Mucosa of gallbladder (tissue), 1 donor: ENCODE measurements around the gene PM20D1. TPM values are rescaled to one million over a fixed set of nuclear protein-coding genes. Genes with fewer than 3 reads are reported as not detected.
"Not testable (repeated sequence)": the region's sequence is repeated elsewhere in the genome, so short reads cannot be mapped to it uniquely, and the experiment has no call there.

Source experiments
- DNase-seq: peaks from one replicate; pipeline ENCODE4 v3.0.0-alpha.2; 2020; ENCODE audit warnings: low spot score
- total RNA-seq: library from RNA; stranded (reverse); gene quantifications from one replicate; pipeline ENCODE4 v1.2.1, GENCODE V29; 2021
- donor health status: DM: no; HTN: no; CAD: no.

PM20D1 gene, protein sequence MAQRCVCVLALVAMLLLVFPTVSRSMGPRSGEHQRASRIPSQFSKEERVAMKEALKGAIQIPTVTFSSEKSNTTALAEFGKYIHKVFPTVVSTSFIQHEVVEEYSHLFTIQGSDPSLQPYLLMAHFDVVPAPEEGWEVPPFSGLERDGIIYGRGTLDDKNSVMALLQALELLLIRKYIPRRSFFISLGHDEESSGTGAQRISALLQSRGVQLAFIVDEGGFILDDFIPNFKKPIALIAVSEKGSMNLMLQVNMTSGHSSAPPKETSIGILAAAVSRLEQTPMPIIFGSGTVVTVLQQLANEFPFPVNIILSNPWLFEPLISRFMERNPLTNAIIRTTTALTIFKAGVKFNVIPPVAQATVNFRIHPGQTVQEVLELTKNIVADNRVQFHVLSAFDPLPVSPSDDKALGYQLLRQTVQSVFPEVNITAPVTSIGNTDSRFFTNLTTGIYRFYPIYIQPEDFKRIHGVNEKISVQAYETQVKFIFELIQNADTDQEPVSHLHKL
- 0.26 TPM for total RNA-seq

DNA sequence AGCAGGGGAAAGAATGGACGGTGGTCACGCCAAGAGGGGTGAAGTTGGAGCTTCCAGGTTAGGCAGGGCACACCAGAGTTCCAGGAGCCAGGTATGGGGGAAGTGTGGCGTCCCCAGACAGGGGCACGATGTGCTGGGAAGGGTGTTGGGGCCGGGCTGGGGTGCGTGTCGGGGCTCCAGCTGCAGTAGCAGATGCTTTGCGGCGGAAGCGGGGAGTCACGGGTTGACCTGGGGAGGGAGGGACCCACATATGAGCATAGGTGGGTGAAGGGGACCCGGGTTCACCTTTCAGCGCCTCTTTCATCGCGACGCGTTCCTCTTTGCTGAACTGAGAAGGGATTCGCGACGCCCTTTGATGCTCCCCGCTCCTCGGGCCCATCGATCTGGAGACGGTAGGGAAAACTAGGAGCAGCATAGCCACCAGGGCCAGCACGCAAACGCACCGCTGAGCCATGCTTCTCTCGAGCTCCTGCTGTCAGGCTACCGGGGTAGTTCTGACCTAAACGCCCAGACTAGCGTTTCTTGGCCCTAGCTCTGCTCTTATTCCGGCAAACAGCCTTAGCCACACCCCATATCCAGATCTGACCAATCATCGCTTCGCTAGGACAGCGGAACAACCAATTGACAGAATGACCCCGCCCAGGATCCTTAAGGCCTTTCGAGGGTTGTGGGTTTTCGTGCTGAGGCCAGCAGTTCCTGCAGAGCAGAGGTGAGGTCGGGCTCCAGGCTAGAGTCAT lies at the start of gene PM20D1:
PM20D1 (minus strand) TSS at position 514 of the 737 bp plus-strand sequence; CDS start at position 454, 60 bp downstream.
- peak; percentile 75 for DNase-seq

DNA sequence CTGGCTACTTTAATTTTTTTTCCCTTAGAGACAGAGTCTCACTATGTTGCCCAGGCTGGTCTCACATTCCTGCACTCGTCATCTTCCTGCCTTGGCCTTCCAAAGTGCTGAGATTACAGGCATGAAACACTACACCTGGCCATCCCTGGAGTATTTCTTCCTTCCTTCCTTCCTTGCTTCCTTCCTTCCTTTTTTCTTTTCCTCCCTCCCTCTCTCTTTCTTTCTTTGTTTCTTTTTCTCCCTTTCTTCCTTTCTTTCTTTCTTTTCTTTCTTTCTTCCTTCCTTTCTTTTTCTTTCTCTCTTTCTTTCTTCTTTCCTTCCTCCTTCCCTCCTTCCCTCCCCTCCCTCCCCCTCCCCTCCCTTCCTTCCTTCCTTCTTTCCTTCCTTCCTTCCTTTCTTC lies 46.4 kb upstream of the PM20D1 start:
- no peak for DNase-seq

DNA sequence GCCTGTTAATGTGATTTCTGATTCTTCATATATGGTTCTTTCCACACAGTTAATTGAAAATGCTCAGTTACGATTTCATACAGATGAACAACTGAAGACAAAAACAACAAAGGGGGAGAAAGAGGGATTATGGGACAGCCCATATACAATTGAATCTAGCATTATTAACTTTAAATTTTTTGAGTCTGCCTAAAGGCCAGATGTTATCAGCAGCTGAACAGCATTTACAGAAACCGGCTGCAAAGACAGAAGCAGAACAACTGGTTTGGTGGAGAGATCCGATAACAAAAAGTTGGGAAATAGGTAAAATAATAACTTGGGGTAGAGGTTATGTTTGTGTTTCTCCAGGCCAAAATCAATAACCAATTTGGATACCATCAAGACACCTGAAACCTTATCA lies 44.2 kb upstream of the PM20D1 start:
- not testable (repeated sequence) for DNase-seq

DNA sequence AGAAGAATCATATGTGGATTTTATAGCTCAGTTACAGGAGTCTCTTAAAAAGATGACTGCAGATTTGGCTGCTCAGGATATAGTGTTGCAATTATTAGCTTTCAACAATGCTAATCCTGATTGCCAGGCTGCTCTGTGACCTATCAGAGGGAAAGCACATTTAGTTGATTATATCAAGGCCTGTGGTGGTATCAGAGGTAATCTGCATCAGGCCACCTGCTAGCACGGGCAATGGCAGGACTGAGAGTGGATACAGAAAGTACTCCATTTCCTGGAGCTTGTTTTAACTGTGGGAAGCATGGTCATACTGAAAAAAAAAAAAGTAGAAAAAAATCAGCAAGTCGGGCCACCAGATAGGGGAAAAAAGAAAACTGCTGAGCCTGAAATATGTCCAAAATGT lies 42.2 kb upstream of the PM20D1 start:
- DNase-seq, result not testable (repeated sequence)

DNA sequence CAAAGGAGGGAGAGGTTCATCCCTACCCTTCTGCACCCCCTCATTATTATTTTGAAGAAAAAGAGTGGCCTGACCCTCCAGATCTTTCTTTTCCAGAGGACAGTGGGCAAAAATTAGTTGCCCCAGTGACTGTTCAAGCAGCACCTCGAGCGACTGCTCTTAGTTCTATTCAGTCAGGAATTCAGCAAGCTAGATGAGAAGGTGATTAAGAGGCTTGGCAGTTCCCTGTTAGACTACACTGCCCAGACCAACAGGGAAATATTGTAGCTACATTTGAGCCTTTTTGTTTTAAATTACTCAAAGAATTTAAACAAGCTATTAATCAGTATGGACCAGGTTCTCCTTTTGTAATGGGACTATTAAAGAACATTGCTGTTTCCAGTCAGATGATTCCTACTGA lies 41.5 kb upstream of the PM20D1 start:
- DNase-seq, result not testable (repeated sequence)

DNA sequence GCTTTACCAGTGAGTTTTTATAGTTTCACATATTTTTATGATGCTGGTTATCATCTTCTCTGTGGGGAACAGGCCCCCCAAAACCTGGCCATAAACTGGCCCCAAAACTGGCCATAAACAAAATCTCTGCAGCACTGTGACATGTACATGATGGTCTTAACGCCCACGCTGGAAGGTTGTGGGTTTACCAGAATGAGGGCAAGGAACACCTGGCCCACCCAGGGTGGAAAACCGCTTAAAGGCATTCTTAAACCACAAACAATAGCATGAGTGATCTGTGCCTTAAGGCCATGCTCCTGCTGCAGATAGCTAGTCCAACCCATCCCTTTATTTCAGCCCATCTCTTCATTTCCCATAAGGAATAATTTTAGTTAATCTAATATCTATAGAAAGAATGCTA lies 40.7 kb upstream of the PM20D1 start:
- DNase-seq, result not testable (repeated sequence)

DNA sequence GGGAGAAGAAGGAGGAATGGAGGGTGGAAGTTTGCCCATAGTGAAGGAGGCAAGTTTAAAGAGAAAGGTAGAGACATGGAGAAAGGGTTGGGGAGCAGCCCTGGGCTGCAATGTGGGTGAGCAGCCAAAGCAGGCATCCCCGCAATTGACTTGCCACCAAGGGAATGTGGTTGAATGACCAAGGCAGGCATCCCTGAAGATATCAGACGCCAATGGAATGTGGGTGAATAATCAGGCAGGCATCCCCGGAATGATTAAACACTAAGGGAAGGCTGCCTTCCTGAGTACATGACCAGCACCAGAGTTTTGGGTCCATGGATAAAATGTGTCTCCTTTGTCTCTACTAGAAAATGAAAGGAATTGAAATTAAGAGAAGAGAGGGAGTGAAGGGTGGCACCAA lies 39.8 kb upstream of the PM20D1 start:
- DNase-seq, result not testable (repeated sequence)

DNA sequence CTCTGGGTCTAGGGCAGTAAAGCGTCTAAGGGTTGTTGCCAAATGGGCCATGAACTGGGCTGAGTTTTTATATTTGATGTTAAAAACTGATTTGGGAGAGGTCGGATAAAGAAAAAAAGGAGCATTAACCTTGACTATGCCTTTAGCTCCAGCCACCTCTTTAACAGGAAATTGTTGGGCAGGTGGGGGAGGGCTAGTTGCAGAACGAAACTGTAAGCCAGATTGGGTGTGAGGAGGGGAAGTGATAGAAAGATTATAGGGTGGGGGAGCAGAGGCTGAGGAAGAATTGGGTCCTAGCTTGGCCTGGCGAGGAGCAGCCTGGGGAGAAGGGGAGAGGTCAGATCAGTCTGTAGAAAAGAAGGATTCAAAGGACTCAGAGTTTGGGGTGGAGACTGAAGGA lies 39.1 kb upstream of the PM20D1 start:
- not testable (repeated sequence) for DNase-seq

DNA sequence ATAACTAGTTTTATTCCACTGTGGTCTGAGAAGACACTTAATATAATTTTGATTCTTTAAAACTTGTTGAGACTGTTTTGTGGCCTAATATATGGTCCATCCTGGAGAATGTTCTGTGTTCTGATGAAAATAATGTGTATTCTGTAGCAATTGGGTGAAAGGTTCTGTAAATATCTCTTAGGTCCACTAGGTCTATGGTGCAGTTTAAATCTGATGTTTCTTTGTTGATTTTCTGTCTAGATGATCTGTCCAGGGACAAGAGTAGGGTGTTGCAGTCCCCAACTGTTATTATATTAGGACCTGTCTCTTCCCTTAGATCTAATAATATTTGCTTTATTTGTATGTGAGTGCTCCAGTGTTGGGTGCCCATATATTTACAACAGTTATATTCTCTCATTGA lies 33.9 kb upstream of the PM20D1 start:
- DNase-seq, result no peak

DNA sequence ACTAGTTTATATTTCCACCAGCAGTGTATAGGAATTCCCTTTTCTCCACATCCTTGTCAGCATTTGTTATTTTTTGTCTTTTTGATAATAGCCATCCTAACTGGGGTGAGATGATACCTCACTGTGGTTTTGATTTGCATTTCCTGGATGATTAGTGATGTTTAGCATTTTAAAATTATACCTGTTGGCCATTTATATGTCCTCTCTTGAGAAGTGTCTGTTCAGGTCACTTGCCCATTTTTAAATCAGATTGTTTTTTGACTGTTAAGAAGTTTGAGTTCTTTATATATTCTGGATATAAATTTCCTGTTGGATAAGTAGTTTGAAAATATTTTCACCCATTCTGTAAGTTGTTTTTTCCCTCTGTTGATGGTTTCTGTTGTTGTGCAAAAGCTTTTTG lies 31.0 kb upstream of the PM20D1 start:
- DNase-seq, result no peak

DNA sequence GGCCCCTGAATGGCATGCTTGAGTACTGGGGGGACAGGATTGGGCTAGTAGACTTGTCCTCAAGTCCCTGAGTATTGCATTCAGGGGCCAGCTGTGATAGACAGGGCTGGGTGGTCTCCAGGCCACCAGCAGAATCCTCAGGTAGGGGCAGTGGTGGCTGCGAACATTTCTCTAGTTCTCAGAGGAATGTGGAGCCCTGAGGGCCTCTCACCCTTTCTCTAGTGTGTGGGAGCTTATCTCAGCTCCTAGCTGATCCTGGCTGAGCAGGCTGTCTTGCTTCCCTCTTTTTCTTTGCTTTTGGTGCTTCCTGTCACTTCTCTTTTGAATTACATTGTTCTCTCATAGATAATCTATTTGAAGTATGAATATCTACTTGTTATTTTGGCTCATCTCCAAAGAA lies 30.0 kb upstream of the PM20D1 start:
- DNase-seq, result no peak

DNA sequence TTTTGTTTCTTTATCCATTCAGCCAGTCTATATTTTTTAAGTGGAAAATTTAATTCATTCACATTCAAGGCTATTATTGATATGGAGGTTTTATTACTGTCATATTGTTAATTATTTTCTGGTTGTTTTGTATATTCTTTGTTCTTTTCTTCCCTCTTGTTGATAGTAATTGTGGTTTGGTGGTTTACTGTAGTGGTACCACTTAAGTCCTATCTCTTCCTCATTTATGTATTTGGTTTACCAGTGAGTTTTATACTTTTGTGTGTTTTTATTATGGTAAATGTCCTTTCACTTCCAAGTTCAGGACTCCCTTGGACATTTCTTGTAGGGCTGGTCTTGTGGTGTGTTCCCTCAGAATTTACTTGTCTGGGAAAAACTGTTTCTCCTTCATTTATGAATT lies 28.1 kb upstream of the PM20D1 start:
- no peak for DNase-seq

DNA sequence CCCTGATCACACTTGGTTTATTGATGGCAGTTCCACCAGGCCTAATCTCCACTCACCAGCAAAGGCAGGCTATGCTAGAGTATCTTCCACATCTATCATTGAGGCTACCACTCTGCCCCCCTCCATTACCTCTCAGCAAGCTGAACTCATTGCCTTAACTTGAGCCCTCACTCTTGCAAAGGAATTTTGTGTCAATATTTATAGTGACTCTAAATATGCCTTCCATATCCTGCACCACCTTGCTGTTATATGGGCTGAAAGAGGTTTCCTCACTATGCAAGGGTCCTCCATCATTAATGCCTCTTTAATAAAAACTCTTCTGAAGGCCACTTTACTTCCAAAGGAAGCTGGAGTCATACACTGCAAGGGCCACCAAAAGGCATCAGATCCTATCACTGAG lies 23.2 kb upstream of the PM20D1 start:
- DNase-seq, result not testable (repeated sequence)

DNA sequence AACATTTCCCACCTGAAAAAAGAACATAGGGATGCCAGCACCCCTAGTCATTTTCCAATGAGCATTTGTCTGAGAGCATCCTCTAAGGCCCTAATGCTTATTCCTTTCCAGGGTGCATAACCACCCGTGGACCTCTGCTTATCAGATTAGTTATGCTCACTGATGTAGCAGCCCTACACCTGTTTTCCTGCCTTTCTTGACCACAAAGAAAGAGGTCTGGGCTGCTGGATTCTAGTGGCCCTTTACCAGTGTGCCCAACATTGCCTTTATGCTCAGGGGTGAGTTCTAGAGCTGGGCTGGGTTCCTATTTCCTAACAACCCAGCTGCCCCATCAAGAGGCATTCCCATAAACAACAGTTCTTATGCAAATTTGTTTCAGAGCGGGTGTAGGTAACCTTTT lies 20.3 kb upstream of the PM20D1 start:
- no peak for DNase-seq

DNA sequence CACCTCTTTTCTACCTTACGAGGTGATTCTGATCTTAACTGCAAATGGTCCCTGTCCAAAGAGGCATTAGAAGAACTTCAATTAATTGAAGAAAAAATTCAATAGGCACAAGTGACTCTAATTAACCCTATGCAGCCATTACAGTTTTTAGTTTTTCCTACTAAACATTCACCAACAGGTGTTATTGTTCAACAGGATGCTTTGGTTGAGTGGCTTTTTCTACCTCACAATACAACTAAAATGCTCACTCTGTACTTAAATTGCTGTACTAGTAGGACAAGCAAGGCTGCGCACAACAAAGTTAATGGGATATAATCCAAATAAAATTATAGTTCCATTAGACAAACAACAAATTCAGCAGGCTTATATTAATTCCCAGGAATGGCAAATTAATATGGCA lies 11.6 kb upstream of the PM20D1 start:
- no peak for DNase-seq

DNA sequence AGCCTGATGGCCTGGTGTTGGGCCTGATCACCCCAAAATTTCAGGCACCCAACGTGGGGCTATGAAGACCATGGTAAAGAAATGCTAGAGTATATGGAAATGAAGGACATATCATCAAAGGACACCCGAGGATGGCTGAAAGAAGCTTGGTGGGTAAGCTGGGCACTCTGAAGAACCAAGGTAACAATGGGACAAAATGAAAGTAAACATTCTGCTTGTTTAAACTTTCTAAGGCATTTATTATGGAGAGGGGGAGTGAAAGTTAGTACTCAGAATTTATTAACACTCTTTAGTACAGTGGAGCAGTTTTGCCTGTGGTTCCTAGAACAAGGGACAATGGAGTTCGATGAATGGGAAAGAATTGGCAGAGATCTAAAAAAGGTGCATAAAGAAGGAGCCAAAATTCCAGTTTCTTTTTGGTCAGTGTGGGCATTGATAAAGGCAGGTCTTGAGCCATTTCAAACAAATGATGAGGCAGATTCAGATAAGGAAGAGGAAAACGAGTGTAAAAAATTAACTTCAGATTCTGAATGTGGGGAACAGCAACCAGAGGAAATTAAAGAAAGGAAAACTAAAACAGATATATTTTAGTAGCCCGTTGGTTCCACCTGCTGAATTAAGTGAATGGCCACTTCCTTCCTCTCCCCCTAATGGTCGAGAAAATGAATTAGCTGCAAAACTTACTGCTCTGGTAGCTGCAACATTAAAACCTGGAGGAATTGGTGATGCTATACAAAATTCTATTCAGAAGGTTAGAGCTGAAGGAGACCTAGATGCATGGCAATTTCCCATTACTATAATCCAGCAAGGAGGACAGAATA lies 8.4 kb upstream of the PM20D1 start:
- no peak for DNase-seq

DNA sequence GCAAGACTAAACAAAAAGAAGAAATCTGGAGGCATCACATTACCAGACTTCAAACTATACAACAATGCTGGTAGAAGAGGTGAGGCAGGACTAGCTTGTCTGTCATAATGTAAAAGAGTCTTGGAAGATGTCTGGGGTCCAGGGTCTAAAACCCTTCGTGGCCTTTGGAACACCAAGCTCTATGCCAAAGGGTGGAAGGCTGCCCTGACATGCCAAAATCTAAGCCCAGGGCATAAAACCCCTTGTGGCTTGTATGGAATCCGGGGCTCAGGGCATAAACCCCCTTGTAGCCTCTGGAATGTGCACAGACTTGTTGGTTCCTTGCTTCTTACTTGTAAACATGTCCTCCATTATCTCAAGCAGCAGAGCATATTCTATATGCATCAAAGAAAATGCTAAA lies 7.6 kb upstream of the PM20D1 start:
- DNase-seq, result not testable (repeated sequence)

DNA sequence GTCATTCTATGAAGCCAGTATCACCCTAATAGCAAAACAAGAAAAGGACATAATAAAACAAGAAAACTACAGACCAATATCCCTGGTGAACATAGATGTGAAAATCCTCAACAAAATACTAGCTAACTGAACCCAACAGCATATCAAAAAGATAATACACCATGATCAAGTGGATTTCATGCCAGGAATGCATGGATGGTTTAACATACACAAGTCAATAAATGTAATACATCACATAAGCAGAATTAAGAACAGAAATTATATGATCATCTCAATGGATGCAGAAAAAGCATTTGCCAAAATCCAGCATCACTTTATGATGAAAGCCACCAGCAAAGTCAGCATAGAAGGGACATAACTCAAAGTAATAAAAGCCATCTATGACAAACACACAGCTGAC lies 6.5 kb upstream of the PM20D1 start:
- DNase-seq, result no peak

DNA sequence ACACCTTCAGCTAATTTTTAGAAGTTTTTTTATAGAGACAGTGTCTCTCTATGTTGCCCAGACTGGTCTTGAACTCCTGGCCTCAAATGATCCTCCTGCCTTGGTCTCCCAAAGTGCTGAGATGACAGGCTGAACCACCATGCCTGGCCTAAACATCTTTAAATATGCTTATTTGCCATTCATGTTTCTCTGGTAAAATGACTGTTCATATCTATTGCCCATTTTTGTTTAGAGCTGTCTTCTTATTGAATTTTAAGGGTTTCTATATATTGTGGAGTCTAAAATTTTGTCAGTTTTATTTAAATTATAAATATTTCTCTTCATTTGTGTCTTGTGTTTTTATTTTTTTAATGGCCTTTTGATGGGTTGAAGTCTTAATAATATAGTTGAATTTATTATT lies 3.0 kb upstream of the PM20D1 start:
- DNase-seq, result no peak

DNA sequence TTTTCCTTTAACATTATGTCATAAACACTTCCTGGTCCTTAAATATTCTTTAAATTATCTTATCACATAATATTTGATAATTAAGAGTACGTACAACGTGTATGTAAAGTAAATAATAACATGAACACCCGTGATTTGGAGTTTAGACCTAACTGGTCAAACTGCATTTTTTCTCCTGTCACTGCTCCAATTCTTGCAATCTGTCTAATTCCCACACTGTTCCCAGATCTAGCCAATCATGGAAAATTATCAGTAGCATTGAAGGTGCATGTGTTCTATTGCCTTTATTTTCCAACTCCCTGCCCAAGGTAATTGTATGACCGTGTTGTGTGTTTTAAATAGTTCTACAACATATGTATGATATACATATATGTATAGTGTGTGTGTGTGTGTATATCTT lies 2.1 kb upstream of the PM20D1 start:
- DNase-seq, result no peak

DNA sequence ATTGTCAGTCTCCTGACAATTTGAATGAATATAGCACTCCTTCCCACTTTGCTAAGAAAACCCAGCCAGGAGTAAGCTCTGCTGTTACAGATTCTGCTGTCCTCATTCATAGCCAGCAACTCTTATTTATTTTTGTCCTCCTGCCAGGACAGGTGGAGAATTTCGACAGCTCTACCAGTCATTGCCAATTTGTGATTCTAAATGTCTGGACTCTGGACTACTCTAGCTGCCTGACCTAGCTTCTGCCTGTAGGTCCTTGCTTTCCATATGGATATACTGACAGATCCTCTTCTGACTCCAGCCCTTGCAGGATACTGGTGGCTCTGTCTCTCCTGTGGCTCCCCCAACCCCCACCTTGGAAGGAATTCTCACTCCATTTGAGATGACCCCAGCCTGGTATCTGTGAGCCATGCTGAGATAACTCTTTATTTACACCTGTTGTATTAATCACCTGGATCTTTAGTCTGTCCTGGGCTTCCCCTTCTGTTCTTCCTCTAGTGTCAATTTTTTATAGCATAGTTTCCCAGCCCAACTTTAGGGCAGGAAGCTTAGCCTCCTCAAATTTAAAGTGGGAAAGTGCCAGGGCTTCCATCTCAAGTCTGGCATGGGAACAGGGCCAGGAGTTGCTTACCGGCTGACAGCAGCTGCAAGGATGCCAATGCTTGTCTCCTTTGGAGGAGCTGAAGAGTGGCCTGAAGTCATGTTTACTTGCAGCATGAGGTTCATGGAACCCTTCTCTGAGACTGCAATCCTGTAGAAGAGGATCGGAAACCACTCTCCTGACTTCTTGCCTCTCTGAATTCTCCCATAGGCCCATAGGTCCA lies 6.7 kb downstream of the PM20D1 start:
- DNase-seq, result no peak
